Natural killer cell (primary cell): ENCODE results near the gene B3GNT4. TPM values are rescaled to one million over a fixed set of nuclear protein-coding genes. Genes with fewer than 3 reads are reported as not detected.

Source experiments
- ATAC-seq, 3 donors: fragments of 150-1000 bp in 2 of 3; fragments of 200-7000 bp in 1 of 3; cut with Tn5 transposase; 1 replicate in 1 of 3; 2 replicates in 2 of 3; pipeline ENCODE4 v1.10.0; 2021; ENCODE audit warnings: mild to moderate bottlenecking in 2 of 3, moderate library complexity in 2 of 3
- DNase-seq, 2 donors: peaks; one replicate each; pipeline versions ENCODE4 v3.0.0 to v3.0.0-alpha.2; 2013 to 2021; ENCODE audit warnings: mixed read lengths in 1 of 2
- H3K27ac ChIP-seq: one replicate; pipeline ENCODE4 v1.5.1; 2013; ENCODE audit warnings: mild to moderate bottlenecking, low read length
- H3K27me3 ChIP-seq: one replicate; pipeline ENCODE4 v1.6.1; 2013; ENCODE audit warnings: low read length; ENCODE audit not compliant: control insufficient read depth, insufficient read depth
- H3K36me3 ChIP-seq: one replicate; pipeline ENCODE4 v1.6.1; 2013; ENCODE audit warnings: low read length; ENCODE audit not compliant: control insufficient read depth, insufficient read depth
- H3K4me1 ChIP-seq: one replicate; pipeline ENCODE4 v1.6.1; 2013; ENCODE audit warnings: low read length; ENCODE audit not compliant: control insufficient read depth, insufficient read depth
- H3K4me3 ChIP-seq: one replicate; pipeline ENCODE4 v1.5.1; 2013; ENCODE audit warnings: low read length
- H3K9me3 ChIP-seq: one replicate; pipeline ENCODE4 v1.6.1; 2013; ENCODE audit warnings: low read length; ENCODE audit not compliant: control insufficient read depth, insufficient read depth
- H3K27ac Mint-ChIP-seq, 2 donors: one replicate each; pipeline ENCODE4 v1.8.0; 2022; ENCODE audit warnings: mild to moderate bottlenecking in 2 of 2, mixed read lengths in 2 of 2, moderate library complexity in 1 of 2
- H3K27me3 Mint-ChIP-seq, 2 donors: one replicate each; pipeline ENCODE4 v1.8.0; 2022; ENCODE audit warnings: low read depth in 2 of 2, mixed read lengths in 2 of 2
- H3K36me3 Mint-ChIP-seq: one replicate; pipeline ENCODE4 v1.8.0; 2022; ENCODE audit warnings: mixed read lengths
- H3K4me1 Mint-ChIP-seq, 2 donors: one replicate each; pipeline ENCODE4 v1.8.0; 2022; ENCODE audit warnings: mixed read lengths in 2 of 2
- H3K4me3 Mint-ChIP-seq: one replicate; pipeline ENCODE4 v1.8.0; 2022; ENCODE audit warnings: mild to moderate bottlenecking, moderate library complexity, mixed read lengths
- H3K9me3 Mint-ChIP-seq, 2 donors: one replicate each; pipeline ENCODE4 v1.8.0; 2022; ENCODE audit warnings: mixed read lengths in 2 of 2
- CTCF ChIP-seq: fragments of 200-600 bp; IDR thresholded peaks from one replicate; pipeline ENCODE4 v1.8.0; 2022; ENCODE audit warnings: antibody characterized with exemption
- WGBS: methylation state at CpG from one replicate; pipeline ENCODE4 v1.1.7; 2013; ENCODE audit warnings: missing lambda C conversion rate; ENCODE audit not compliant: insufficient coverage; 5-methylcytosine and 5-hydroxymethylcytosine counted together
- intact Hi-C: fragments of 100-400 bp; cut with micrococcal nuclease; formaldehyde crosslinking; loops from one replicate; pipeline ENCODE4 v1.14.2; 2022
- total RNA-seq, 4 donors: library from RNA; stranded (reverse); fragments of 120-200 nt in 1 of 4; gene quantifications; one replicate each; pipeline versions ENCODE4 v1.2.3 to v1.2.4, GENCODE V29; 2013 to 2022

The B3GNT4 gene
- total RNA-seq, 3 donors from 2014 or later (not counting 1 experiment from before 2014, with no cell fraction given): 0.25 to 0.68 (median 0.34) TPM

- Mint-ChIP-seq H3K4me3 (peak within 1 kb of the TSS; percentile 93), H3K36me3 (no peaks in the 10 kb centered on the region), H3K27ac (peak within 1 kb of the TSS; percentile 93 to 99), H3K27me3 (no peaks in the 10 kb centered on the region), H3K4me1 (peaks cover 39 to 42% of the 10 kb centered on the region in 2 donors), H3K9me3 (no peaks in the 10 kb centered on the region)
- peak within 1 kb of the TSS; percentile 93 for H3K4me3 ChIP-seq
- peaks cover 31% of the 10 kb centered on the region for H3K36me3 ChIP-seq
- H3K27me3 ChIP-seq: no peaks in the 10 kb centered on the region
- under 1% methylated on average over 74 of the region's 74 CpGs for WGBS
- H3K27ac ChIP-seq: peak within 1 kb of the TSS; percentile 97
- H3K9me3 ChIP-seq: no peaks in the 10 kb centered on the region
- ATAC-seq (peak; percentile 86 to 96 (median 89)), DNase-seq (peak; percentile 99 to 100)
- intact Hi-C loops: loop anchor here (2.0 to 5.0 kb wide), 3 partner anchors 41 to 1539 kb away; partner anchors contain the start of genes MLEC, VPS33A and ZCCHC8
- TF ChIP-seq CTCF: no peak
- peaks cover 32% of the 10 kb centered on the region for H3K4me1 ChIP-seq
These were observed 22.3 kb downstream of the B3GNT4 start, which contains the start of gene DIABLO for GRCh38 chr12:122225683-122226365. TSS of gene DIABLO (minus strand) at chr12:122226052. CDS start at chr12:122226014, 38 bp downstream.

- intact Hi-C loops: loop anchor here (2.0 to 5.0 kb wide), 3 partner anchors 40 to 1539 kb away; partner anchors contain the start of genes MLEC, VPS33A and ZCCHC8
- H3K36me3 Mint-ChIP-seq: no peaks in the 10 kb centered on the region
- peak in 1 of 2 donors; percentile 20 for DNase-seq
- Histone ChIP-seq H3K27me3 (no peaks in the 10 kb centered on the region), H3K4me3 (peak overlapping the region; percentile 25), H3K4me1 (peaks cover 32% of the 10 kb centered on the region), H3K9me3 (no peaks in the 10 kb centered on the region), H3K27ac (peak overlapping the region; percentile 9), H3K36me3 (peaks cover 32% of the 10 kb centered on the region)
- H3K4me3 Mint-ChIP-seq: peak overlapping the region; percentile 88
- 10% methylated on average over 55 of the region's 55 CpGs for WGBS
- H3K4me1 Mint-ChIP-seq: peaks cover 37 to 42% of the 10 kb centered on the region in 2 donors
- ATAC-seq: no peak
- no peaks in the 10 kb centered on the region for H3K9me3 Mint-ChIP-seq
- peak overlapping the region; percentile 84 to 99 for H3K27ac Mint-ChIP-seq
- H3K27me3 Mint-ChIP-seq: no peaks in the 10 kb centered on the region
- TF ChIP-seq CTCF: no peak
These were observed 23.0 kb downstream of the B3GNT4 start for GRCh38 chr12:122226366-122227125.

- Mint-ChIP-seq H3K4me1 (peaks cover 31 to 42% of the 10 kb centered on the region in 2 donors), H3K27ac (peak overlapping the region; percentile 53 to 84), H3K4me3 (peak overlapping the region; percentile 88), H3K27me3 (no peaks in the 10 kb centered on the region), H3K36me3 (peaks cover 3% of the 10 kb centered on the region), H3K9me3 (no peaks in the 10 kb centered on the region)
- peaks cover 31% of the 10 kb centered on the region for H3K36me3 ChIP-seq
- ATAC-seq (peak in 2 of 3 donors; percentile 2 to 27), DNase-seq (peak; percentile 55 to 89)
- H3K4me3 ChIP-seq: peak overlapping the region; percentile 4
- no peak for TF ChIP-seq CTCF
- WGBS: 30% methylated on average over 17 of the region's 17 CpGs
- peak overlapping the region; percentile 4 for H3K27ac ChIP-seq
- intact Hi-C loops: loop anchor here (2.0 to 5.0 kb wide), 3 partner anchors 39 to 1540 kb away; partner anchors contain the start of genes MLEC, VPS33A and ZCCHC8
- peaks cover 32% of the 10 kb centered on the region for H3K4me1 ChIP-seq
- H3K9me3 ChIP-seq: no peaks in the 10 kb centered on the region
- H3K27me3 ChIP-seq: no peaks in the 10 kb centered on the region
These were observed 23.8 kb downstream of the B3GNT4 start for GRCh38 chr12:122227341-122227740.
